Glomerular visceral epithelial cell (primary cell): ENCODE results near the gene GNB1L.

Experiments
- DNase-seq: peaks from one replicate; pipeline ENCODE4 v3.0.0-alpha.2; 2016; ENCODE audit errors: extremely low spot score

GNB1L gene

DNA sequence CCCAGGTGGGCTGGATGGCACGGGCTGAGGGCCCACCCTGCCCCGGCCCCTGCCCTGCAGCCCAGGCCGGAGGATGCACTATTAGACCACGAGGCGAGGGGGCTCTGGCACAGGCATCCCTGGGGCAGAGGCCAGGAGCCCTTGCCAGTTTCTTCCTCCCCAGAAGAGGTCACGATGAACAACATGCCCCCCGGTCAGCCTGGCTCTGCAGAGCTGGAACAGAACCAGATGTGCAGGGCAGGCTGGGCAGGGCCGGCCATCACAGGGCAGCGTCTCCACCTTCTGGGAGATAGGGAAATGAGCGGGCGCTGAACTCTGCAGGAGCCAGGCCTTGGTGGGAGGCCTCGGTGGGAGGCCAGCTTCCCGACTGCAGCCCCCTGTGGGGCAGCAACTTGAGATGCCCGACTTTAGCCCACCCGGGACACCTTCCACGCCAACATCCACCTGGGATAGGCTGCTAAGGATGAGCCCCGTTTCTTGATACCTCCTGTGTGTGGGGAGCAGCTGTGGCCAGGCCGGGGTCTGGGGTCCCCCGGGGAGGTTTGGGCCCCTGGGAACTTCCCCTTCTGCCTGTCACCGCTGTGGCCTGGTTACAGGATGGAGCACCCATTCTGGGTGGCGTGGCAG is 21.8 kb upstream of the GNB1L start:
- no peak for DNase-seq

DNA sequence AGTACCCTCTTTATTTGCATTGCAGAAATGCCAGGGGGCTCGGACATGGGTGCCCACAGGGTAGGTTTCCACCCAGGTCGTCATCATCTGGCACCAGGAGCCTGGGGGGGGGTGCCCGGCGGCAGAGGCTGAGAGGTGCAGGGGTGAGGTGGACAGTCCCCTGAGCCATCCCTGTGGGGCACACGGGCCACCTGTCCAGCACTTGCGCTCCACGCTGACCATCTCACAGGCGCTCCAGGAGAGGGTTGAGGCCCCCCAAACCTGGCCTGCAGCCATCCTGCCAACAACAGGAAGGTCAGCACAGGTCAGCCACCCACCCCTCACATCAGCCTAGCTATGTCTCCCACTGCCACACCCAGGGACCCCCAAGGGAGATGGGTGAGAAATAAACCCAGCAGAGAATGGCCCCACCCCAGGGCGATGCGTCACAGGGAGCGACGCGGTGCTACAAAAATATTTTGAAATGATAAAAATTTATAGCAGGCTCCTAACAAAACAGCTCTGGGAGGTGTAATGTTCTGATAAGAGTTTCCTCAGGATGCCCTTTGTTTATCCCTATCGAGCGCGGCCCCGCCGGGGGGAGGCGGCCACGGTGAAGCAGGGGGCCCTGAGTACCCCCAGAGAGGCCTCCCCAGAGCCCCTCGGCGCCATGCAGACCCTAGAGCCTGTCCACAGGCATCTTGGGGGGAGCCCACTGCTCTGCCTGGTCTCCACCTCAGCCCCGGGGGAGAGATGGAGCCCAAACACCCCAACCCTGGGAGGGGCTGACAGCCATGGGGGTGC is 21.0 kb upstream of the GNB1L start:
- no peak for DNase-seq

DNA sequence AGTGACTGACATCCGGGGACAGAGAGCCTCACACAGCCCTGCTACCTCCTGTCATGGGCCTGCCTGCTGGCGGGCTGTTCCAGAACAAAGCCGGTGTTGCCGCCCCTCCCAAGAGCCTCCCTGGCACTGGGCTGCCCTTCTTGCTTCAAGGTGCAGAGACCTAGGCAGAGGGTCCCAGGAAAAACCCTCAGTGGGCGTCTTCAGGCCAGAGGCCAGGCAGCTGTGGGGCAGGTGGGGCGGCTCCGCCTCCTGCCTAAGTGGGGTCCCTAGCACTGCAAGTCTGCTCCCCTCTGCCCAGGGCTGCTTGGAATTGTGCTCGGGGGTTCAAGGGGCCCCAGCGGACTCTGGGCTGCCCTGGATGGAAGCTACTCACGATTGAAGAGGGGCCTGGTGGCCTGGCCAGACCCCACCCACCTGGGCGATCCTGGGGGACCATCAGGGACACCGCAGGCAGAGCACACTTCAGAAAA is 20.4 kb upstream of the GNB1L start:
- no peak for DNase-seq

DNA sequence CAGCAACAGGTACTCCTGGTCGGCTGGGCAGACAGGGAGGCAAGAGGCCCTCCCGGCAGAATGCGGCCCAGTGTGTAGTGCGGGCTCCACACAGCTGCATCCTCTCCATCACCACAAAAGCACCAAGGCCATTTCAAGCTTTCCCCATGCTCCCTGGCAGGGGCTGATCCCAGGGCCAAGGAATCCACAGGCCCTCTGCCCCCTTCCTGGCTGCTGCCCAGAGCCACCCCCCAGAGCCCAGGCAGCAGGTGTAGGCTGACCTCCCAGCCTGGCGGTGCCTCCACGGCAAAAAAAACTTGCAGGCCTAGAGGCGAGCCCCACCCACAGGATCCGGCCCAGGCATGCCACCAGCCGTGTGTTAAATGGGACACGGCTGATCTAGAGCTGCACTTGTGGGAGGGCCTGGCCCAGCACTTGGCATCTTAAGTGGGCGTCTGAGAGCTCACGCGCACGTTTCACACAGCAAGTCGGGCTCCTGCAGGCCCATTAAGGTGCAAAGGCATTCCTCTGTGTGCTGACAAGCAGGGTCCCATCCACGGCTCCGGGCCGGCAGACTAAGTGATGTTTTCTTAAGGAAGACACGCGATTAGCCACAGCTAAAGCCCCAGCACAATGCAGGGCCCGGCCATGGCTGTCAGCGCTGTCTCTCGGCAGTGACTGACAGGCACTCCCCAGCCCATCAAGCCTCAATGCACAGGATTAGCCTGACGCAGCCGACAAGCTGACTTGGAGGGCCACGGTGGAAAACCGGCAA is 19.8 kb upstream of the GNB1L start:
- no peak for DNase-seq

DNA sequence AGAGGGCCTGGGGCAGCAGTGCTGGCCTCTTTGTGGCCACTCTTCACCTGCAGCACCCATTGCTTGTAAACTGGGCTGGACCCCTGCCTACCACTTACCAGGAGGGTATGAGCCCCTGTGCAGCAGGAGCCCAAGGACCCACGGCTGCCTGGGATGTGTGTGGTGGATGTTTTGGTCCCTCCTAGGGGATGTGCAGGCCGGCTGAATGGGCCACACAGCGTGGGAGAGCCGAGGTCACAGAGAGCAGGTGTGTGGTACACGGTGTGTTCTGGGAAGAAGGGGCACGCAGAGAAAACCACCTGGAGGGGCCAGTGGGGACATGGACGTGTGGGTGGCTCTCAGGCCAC is 19.3 kb upstream of the GNB1L start:
- no peak for DNase-seq

DNA sequence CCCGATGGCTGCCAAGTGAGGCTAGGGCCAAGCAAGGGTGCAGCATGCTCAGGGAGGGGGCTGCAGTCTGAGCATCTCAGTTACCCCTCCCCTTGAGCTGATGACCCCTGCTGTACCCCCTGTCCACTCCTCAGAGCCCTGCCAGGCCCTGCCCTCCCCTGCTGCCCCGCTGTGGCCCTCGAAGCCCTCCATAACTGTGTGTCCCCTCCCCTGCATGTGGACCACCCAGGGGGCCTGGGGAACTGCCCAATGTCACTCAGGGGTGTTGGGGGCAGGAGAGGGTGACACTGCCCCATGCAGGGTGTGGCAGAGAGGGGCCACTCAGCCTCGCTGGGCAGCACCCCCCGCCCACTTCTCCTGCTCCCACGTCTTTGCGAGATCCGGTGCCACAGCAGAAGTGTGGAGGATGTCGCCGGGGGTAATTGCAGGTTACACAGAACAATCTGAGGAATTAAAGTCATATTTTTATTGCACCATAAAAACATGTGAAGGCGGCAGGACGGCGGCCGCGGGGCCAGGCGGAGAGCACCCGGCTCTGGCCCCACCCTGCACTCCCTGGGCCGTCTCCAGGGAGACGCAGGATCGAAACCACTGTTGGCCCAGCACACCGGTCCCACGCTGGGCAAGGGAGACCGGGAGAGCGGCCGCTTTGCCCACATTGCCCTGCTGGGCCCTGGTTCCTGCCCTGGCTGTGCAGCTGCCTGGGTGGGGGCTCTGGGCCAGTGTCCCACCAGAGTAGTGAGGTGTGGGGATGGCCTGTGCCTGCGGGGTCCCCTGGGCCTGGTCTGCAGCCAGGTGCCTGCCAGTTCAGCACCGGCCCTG is 18.7 kb upstream of the GNB1L start:
- no peak for DNase-seq

DNA sequence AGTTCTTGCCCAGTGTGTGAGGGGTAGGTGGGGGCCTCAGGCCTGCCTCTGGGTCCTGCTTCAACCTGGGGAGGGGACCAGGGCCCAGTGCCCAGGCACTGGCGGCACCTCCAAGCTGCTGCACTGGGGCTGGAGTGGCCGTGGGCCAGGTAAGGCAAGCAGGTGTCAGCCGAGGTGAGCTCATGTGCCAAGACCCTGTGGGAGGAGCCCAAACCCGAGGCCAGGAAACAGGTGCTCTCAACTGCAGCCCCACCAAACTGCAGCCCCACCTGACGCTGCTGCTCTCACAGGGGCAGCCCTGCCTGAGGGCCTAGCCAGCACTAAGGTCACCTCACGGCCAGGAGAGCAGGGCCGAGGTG is 18.1 kb upstream of the GNB1L start:
- DNase-seq: no peak

DNA sequence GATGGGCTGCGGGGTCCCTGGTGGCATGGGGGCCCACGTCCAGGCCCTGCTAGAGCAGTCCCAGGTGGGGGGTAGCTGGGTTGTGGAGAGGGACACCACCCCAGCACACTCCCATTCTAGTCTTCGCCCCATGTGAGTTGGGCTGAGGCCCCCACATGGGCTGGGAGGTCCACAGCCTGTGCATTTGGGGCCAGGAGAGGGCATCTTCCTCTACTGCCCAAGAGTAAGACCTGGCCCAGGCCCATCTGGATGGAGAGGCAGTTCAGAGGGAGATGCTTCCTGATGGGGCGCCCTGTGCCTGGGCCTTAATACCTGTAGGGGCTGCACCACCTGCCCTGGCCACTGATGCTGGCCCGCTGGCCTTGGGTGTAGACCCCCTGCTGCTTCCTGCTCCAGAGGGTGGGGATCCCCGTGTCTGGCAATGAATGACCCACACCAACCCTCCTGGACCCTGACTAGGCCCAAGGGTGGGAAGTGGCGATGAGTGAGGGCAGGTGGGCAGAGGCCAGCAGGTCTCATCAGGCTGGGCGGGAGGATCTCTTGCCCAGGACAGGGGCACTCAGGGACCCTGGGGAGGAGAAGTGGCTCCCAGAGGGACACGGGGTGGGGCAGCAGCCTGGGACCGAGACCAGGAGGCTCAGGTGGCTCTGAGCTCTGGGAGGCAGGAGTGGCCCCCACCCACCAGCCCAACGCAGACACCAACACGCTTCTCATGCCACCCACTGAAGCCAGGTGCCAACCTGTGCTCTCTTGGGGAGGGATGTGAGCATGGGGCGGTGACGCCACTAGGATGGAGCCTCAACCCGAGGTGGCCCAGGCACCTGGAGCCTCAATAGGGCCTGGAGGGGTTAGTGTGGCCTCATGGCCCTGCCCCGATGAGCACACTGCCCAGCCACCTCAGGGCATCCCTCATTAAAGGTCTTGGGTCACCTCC is 17.4 kb upstream of the GNB1L start:
- DNase-seq: no peak

DNA sequence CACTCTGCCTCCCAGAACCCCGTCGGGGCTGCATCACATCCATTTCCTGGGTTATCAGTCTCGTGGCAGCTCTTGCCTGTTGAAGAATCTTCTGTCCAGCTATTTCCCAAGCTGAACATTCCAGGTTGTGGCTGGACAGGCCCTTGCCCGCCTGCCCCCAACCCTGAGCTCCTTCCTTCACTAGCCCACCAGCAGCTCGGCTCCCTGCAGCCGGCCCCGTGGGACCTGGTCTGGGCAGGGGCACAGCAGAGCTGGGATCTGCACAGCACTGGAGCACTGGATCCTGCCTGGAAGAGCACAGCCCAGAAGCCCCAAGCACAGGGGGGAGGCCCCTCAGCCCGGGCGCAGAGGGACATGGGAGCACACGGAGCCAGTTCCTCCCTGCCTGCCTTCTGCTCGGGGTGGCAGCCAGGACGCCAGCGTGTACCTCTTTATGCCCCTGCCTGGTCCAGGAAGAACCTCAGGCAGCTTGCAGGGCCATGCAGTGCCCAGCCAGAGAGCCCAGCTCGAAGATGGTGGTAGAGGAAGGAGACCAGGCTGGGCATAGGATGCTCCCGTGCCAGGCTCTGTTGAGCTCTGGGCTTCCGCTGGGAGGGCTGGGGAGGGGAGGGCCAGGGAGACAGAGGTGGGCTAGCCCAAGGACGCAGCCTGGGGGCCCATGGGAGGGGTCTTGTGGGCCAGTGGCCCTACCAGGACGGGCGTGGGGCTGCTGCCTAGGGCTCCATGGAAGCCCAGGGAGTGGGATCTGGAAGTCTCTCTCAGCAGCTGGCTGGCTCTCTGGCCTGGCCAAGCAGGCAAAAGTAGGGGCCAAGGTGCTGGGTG is 16.6 kb upstream of the GNB1L start:
- DNase-seq: no peak

DNA sequence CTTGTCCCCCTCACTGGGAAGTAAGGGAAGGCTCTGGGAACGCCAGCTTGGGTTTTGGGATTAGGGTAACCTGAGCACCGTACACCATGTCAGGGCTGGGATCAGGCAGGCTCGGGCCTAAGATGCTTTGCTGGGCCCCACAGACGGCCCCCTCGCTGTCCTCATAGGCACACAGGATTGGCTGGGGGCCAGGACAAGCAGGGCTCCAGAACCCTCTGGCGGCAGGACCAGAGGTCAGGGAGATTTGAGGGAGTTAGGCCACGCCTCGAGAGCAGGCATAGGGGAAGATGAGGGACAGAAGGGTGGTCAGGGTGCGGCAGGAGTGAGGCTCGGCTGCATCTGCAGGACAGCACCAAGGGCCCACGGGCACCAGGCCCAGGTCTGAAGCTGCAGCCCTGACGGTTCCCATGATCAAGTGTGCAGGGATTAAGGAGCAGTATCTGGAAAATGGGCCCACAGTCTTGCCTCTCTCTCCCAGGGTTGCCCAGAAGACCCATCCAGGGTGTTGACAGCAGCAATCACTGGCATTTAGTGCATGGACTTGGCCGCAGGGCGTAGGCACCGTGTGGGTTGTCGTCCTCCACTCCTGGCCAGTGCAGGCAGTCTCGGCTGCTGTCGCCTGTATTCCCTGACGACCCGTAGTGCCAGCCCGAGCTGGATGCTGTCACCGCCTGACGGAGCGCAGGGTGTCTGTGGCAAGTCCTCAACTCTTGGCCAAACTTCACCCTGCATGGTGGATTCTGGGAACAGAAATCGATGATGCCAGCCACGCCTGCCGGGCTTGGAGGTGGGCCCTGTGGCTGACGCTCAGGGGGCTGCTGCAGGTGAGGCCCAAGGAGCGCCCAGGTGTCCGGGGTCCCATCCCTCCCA is 15.7 kb upstream of the GNB1L start:
- no peak for DNase-seq

DNA sequence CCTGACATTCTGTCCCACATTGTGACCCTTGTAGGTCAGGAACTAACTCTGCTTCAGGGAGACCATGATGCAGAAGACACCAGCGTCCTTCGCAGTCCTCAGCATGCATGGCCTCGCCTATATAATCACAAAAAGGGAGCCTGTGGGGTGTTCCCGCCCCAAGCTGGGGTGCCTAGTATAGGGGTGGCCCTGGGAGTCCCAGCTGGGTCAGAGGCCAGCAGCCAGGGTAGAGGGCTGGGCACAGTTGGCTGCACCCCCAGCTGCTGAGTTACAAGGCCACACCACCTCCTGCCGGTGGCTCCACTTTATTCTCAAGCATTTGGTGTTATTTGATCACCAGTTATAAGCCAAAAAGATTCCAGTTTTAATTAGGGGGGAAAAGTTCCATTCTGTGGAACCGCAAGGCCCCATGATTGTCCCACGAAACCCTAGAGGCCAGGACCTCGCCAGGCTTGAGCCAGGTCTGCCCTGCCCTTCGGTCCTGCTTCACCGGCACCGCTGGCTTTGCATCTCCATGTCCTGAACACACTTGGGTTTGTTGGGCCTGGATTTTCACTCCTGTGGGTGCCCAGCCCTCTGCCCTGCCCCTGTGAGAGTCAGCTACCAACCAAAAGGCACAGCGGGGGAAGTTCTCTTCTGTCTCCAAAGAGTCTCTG is 15.0 kb upstream of the GNB1L start:
- no peak for DNase-seq

DNA sequence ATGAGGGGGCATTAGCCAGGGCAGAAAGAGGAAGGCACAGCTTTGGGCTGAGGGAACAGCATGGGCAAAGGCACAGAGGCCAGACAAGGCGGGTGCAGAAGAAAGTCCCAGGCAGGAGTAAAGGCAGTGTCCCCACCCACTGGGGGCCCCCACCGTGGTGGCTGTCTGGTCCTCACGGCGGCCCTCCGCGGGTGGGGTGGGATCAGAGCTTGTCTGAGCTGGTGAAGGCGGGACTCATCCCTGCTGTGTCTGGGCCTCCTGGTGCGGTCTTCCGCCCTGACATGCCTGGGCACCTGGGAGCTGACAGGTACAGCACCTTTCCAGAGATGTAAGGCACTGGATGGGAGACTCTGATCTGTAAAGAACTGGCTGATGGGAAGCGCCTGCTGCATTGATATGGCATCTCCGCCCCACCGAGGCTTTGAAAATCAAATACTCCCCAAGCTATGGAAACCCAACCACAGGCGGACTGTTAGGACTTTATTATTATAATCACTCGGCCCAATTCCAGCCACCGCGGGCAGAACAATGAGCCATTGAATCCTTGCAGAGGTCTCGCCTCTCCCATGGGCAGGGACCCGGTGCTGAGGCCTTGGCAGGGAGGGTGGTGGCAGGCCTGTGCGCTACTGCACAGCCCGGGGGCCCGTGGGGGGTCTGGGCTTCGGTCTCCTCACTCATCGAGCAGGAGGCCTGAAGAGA is 14.2 kb upstream of the GNB1L start:
- no peak for DNase-seq

DNA sequence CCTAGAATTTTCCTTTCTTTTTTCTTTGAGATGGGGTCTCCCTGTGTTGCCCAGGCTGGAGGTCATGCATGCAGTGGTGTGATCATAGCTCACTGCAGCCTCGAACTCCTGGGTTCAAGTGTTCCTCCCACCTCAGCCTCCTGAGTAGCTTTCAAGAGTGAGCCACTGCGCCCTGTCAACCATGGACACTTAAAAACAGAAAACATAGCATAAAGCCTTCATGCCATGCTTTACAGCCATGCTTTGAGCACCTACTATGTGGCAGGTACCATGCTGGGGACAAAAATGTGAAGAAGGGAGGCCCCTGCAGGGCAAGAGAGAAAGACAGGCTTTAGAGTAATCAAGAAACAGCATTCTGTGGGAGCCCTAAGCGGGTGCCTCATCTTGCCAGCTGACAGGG is 13.7 kb upstream of the GNB1L start:
- DNase-seq: no peak

DNA sequence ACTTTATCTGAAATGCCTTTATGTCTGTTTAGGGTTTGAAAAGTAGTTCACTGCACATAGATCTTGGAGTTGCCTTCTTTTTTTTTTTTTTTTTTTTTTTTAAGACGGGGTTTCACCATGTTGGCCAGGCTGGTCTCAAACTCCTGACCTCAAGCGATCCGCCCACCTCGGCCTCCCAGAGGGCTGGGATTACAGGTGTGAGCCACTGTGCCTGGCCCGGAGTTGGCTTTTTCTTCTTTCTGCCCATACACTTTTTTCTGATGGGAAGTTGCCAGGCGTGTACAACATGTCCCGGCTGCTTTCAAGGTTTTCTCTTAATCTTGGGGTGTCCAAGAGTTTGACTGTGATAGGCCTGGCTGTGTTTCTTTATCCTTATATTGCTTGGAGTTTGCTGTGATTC is 12.9 kb upstream of the GNB1L start:
- DNase-seq: no peak

DNA sequence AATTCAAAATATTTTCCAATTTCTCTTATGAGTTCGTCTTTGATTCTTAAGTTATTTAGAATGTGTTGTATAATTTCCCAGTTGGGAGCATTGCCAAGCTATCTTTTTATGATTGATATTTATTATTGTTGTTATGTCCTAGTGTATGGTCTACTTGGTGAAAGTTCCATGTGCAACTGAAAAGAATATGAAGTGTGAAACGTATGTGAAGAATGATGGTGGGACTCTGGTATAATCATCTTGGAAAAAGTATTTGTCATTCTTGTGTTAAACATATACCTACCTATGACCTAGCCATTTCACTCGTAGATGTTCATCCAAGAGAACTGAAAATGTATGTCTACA is 12.0 kb upstream of the GNB1L start:
- DNase-seq: no peak

DNA sequence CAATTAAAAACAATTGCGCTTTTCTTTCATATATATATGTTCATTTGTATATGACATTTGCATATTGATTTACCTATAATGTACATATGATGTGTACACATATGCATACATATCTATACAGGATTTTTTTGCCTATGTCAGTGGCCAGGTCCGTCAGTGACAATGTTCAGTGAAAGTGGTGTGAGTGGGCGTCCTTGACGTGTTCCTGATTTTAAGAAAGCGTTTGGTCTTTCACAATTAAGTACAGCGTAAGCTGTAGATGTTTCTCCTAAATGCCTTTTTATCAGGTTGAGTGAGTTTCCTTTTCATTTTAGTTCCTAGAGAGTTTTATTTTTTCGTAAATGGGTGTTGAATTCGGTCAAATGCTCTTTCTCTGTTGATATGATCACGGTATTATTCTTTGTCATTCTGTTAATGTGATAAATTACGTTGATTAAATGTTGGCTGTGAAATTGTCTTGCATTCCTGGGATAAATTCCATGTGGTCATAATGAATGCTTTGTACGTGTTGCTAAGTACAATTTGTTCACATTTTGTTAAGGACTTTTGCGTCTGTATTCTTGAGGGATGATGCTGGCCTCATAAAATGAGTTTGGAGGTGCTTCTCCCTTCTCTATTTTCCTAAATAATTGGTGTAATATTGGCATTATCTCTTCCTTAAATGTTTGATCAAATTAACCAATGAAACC is 10.6 kb upstream of the GNB1L start:
- no peak for DNase-seq

DNA sequence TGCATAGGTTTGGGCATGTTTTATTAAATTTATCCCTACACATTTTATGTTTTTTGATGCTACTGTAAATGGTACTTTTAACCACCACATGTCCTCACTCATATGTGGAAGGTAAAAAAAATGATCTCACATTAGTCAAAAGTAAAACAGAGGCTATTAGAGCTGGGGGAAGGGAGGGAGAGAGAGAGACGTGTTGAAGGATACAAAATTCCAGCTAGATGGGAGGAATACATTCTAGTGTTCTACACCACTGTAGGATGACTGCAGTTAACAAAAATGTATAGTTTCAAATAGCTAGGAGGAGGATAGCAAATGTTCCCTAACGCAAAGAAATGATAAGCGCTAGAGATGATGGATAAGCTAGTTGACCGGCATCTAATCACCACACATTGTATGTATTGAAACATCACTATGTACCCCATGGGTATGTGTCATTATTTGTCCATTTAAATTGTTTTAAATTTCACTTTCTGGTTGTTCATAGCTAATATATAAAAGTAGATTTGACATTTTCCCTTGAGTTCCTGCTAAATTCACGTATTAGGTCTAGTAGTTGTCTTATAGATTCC is 9.9 kb upstream of the GNB1L start:
- no peak for DNase-seq
